ENCODE measurements around the gene NUP54. TPM values are rescaled to one million over a fixed set of nuclear protein-coding genes. Genes with fewer than 3 reads are reported as not detected.

NUP54 gene
- total and polyA plus RNA-seq, 9 of the 15 experiments (the other 6 are each of a cell fraction or from before 2014, with no cell fraction given): 29.6 to 115 (median 67.7) TPM

DNA sequence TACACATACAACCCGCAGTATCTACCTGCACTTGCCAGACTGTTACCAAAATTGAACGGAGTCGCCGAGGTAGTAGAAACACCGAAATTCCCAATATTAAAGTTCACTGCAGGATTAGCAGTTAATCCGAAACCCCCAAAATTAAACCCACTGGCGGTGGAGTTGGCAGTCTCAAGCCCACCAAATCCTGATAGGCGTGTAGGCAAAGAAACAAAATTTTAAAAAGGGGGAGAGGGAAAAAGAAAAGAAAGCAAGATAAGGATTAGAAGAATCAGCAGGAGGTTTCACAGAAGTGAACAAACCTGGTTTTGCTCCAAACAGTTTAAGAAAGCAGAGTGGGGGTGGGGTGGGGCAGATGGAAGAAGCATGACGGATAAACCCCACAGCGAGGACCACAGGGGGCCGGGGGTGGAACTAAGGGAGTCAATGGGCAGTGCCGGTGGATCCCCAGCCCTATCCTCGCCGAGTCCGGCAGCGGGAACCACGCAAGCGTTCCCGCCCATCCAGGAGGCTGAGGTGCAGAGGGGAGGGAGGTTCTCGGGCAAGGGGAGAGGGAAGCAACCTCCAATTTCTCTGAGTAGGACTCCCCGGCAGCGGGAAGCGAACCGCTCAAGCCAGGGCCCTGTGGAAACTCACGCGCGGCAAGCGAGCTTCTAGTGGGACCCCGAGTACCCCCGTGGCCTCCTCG, 599 bp downstream of the NUP54 start (continued):
- TF ChIP-seq MAZ (CRISPR knock-in tag; conservative IDR thresholded peaks at IDR 0.05 in 1 of 2, IDR thresholded peaks at IDR 0.05 in 1 of 2) (no peak), HLTF (IDR thresholded peaks at IDR 0.05) (peak; percentile 57; the same call in 1 of the 2 replicates), PYGO2 (tag; IDR thresholded peaks at IDR 0.05) (no peak), ZNF668 (CRISPR knock-in tag; IDR thresholded peaks at IDR 0.05) (no peak), KDM1A (IDR thresholded peaks at IDR 0.05) (peak in 1 of 2 experiments; percentile 36; a peak in 1 of 4 replicates), NCOR1 (IDR thresholded peaks at IDR 0.05) (peak; percentile 28; the same call in 1 of the 2 replicates), SAP30 (IDR thresholded peaks at IDR 0.05; ENCODE audit: borderline replicate concordance, insufficient read depth, low read depth, low read length, poor library complexity, severe bottlenecking) (peak; percentile 9), ZNF766 (CRISPR knock-in tag; conservative IDR thresholded peaks at IDR 0.05) (peak; percentile 77), CBX1 (IDR thresholded peaks at IDR 0.05; ENCODE audit: low read depth) (0 out of 2 replicates have a peak, but pooled peaks have one; percentile 24), ZBTB1 (CRISPR knock-in tag; IDR thresholded peaks at IDR 0.05; ENCODE audit: borderline replicate concordance, low read depth) (0 out of 2 replicates have a peak, but pooled peaks have one; percentile 1), FUS (optimal IDR thresholded peaks at IDR 0.05; ENCODE audit: low read depth, low read length) (no peak), HNRNPLL (IDR thresholded peaks at IDR 0.05; ENCODE audit: low read depth, low read length, poor library complexity, severe bottlenecking) (peak; percentile 20), RCOR1 (IDR thresholded peaks at IDR 0.05; ENCODE audit: borderline replicate concordance in 1 of 2, low read depth in 2 of 2, low read length in 2 of 2) (peak in 1 of 2 experiments; percentile 55; a peak in 2 of 4 replicates), SMAD1 (IDR thresholded peaks at IDR 0.05; ENCODE audit: low read depth, low read length, partially characterized antibody) (no peak), RNF2 (IDR thresholded peaks at IDR 0.05) (peak; percentile 46; the same call in 1 of the 2 replicates), SRF (CRISPR knock-in tag; IDR thresholded peaks at IDR 0.05) (no peak), FOXK2 (conservative IDR thresholded peaks at IDR 0.05 in 1 of 2, IDR thresholded peaks at IDR 0.05 in 1 of 2; ENCODE audit: low read depth in 2 of 2) (peak in 1 of 2 experiments; percentile 25; a peak in 1 of 4 replicates)
- TF ChIP-seq, protein P1, sequence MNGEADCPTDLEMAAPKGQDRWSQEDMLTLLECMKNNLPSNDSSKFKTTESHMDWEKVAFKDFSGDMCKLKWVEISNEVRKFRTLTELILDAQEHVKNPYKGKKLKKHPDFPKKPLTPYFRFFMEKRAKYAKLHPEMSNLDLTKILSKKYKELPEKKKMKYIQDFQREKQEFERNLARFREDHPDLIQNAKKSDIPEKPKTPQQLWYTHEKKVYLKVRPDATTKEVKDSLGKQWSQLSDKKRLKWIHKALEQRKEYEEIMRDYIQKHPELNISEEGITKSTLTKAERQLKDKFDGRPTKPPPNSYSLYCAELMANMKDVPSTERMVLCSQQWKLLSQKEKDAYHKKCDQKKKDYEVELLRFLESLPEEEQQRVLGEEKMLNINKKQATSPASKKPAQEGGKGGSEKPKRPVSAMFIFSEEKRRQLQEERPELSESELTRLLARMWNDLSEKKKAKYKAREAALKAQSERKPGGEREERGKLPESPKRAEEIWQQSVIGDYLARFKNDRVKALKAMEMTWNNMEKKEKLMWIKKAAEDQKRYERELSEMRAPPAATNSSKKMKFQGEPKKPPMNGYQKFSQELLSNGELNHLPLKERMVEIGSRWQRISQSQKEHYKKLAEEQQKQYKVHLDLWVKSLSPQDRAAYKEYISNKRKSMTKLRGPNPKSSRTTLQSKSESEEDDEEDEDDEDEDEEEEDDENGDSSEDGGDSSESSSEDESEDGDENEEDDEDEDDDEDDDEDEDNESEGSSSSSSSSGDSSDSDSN (IDR thresholded peaks at IDR 0.05; ENCODE audit: borderline replicate concordance in 1 of 2, low read depth in 2 of 2, low read length in 2 of 2): 0 out of 4 replicates have a peak, but pooled peaks of 1 of the 2 experiments have one; percentile 0
- TF ChIP-seq, protein P2, sequence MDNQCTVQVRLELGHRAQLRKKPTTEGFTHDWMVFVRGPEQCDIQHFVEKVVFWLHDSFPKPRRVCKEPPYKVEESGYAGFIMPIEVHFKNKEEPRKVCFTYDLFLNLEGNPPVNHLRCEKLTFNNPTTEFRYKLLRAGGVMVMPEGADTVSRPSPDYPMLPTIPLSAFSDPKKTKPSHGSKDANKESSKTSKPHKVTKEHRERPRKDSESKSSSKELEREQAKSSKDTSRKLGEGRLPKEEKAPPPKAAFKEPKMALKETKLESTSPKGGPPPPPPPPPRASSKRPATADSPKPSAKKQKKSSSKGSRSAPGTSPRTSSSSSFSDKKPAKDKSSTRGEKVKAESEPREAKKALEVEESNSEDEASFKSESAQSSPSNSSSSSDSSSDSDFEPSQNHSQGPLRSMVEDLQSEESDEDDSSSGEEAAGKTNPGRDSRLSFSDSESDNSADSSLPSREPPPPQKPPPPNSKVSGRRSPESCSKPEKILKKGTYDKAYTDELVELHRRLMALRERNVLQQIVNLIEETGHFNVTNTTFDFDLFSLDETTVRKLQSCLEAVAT (IDR thresholded peaks at IDR 0.05): peak; percentile 53 to 64; a peak in 3 of 4 replicates
- TF ChIP-seq, protein P3, sequence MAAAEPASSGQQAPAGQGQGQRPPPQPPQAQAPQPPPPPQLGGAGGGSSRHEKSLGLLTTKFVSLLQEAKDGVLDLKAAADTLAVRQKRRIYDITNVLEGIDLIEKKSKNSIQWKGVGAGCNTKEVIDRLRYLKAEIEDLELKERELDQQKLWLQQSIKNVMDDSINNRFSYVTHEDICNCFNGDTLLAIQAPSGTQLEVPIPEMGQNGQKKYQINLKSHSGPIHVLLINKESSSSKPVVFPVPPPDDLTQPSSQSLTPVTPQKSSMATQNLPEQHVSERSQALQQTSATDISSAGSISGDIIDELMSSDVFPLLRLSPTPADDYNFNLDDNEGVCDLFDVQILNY (CRISPR knock-in tag; IDR thresholded peaks at IDR 0.05): no peak
- TF ChIP-seq, protein P4, sequence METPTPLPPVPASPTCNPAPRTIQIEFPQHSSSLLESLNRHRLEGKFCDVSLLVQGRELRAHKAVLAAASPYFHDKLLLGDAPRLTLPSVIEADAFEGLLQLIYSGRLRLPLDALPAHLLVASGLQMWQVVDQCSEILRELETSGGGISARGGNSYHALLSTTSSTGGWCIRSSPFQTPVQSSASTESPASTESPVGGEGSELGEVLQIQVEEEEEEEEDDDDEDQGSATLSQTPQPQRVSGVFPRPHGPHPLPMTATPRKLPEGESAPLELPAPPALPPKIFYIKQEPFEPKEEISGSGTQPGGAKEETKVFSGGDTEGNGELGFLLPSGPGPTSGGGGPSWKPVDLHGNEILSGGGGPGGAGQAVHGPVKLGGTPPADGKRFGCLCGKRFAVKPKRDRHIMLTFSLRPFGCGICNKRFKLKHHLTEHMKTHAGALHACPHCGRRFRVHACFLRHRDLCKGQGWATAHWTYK (CRISPR knock-in tag; IDR thresholded peaks at IDR 0.05): no peak

Data from K562 (cell line).